Endothelial cell of umbilical vein (primary cell): ENCODE results near the gene PCGF3. TPM values are rescaled to one million over a fixed set of nuclear protein-coding genes. Genes with fewer than 3 reads are reported as not detected.

Experiments used
- BruUV-seq: library from RNA; stranded (reverse); fragments of 400-500 nt; replicated peaks from 2 replicates; lab custom pipeline; 2021; lab: Mats Ljungman, UMichigan
- CTCF ChIA-PET: fragments of 300-600, 350-600 bp; sonication (Branson Sonifier 250); formaldehyde crosslinking; loops from one replicate; lab custom pipeline; 2021; ENCODE audit warnings: antibody characterized with exemption, inconsistent platforms; lab: Charles Lee
- POLR2A ChIA-PET: fragments of 300-600, 350-600 bp; sonication (Branson Sonifier 250); formaldehyde crosslinking; loops from one replicate; lab custom pipeline; 2021; ENCODE audit warnings: antibody characterized with exemption, inconsistent platforms; lab: Charles Lee
- DNase-seq: peaks from one replicate; pipeline ENCODE4 v3.0.0-alpha.2; 2011; ENCODE audit warnings: low read depth, low spot score
- FAIRE-seq: peaks from 2 replicates; lab custom pipeline; 2011; peaks lifted over from hg19 to GRCh38; lab: Jason Lieb, UNC
- H2AFZ ChIP-seq: 2 replicates; pipeline ENCODE4 v1.6.0; 2012; ENCODE audit warnings: low read depth, low read length, control low read depth, inconsistent platforms
- H3K27ac ChIP-seq: 2 replicates; pipeline ENCODE4 v1.5.1; 2011; ENCODE audit warnings: low read depth, mild to moderate bottlenecking, control low read depth, low read length, moderate library complexity; ENCODE audit not compliant: insufficient read depth
- H3K27me3 ChIP-seq, 2 experiments: 2 replicates each; pipeline versions ENCODE4 v1.6.0 to v1.6.1; 2011; ENCODE audit warnings: low read length in 2 of 2, mixed read lengths in 1 of 2; ENCODE audit not compliant: control insufficient read depth in 2 of 2, insufficient read depth in 2 of 2
- H3K36me3 ChIP-seq, 2 experiments: 2 replicates in 1 of 2; 3 replicates in 1 of 2; pipeline ENCODE4 v1.5.1; 2011; ENCODE audit warnings: low read length in 2 of 2, mild to moderate bottlenecking in 1 of 2, moderate library complexity in 1 of 2; ENCODE audit not compliant: control insufficient read depth in 2 of 2, insufficient read depth in 2 of 2; ENCODE audit errors: extremely low read depth in 1 of 2
- H3K4me1 ChIP-seq: 3 replicates; pipeline ENCODE4 v1.5.1; 2011; ENCODE audit warnings: mild to moderate bottlenecking, low read length; ENCODE audit not compliant: control insufficient read depth, insufficient read depth; ENCODE audit errors: extremely low read depth
- H3K4me2 ChIP-seq: 2 replicates; pipeline ENCODE4 v1.6.1; 2011; ENCODE audit warnings: low read length, control low read depth, mixed read lengths; ENCODE audit not compliant: insufficient read depth
- H3K4me3 ChIP-seq, 3 experiments: fragments of 200-600 bp in 1 of 3; sonication (generic), shearing (Covaris generic) in 1 of 3; replicated peaks in 1 of 3; 2 replicates each; pipeline ENCODE4 v1.5.1; 2011 to 2016; ENCODE audit warnings: control low read depth in 3 of 3, low read length in 3 of 3, mild to moderate bottlenecking in 2 of 3, inconsistent platforms in 1 of 3, low read depth in 1 of 3, moderate library complexity in 1 of 3; ENCODE audit not compliant: insufficient read depth in 1 of 3
- H3K79me2 ChIP-seq: 2 replicates; pipeline ENCODE4 v1.6.0; 2012; ENCODE audit warnings: low read length, inconsistent platforms; ENCODE audit not compliant: control insufficient read depth, insufficient read depth
- H3K9ac ChIP-seq: replicated peaks from 2 replicates; pipeline ENCODE3; 2011; ENCODE audit warnings: low read length, control low read depth; ENCODE audit not compliant: insufficient read depth; ENCODE audit errors: extremely low read depth
- H3K9me1 ChIP-seq: replicated peaks from 3 replicates; pipeline ENCODE4 v1.6.0; 2011; ENCODE audit warnings: mild to moderate bottlenecking, low read length; ENCODE audit not compliant: control insufficient read depth, insufficient read depth; ENCODE audit errors: extremely low read depth
- H3K9me3 ChIP-seq: replicated peaks from 2 replicates; pipeline ENCODE4 v1.5.1; 2012; ENCODE audit warnings: low read length, inconsistent platforms; ENCODE audit not compliant: control insufficient read depth, insufficient read depth
- H4K20me1 ChIP-seq: replicated peaks from 2 replicates; pipeline ENCODE3; 2011; ENCODE audit warnings: mild to moderate bottlenecking, low read length; ENCODE audit not compliant: control insufficient read depth, insufficient read depth; ENCODE audit errors: extremely low read depth
- EZH2 ChIP-seq: IDR thresholded peaks from 2 replicates; pipeline ENCODE4 v1.6.1; 2012; ENCODE audit warnings: borderline replicate concordance, low read depth, mild to moderate bottlenecking, moderate library complexity, low read length, inconsistent platforms; ENCODE audit not compliant: severe bottlenecking
- FOS ChIP-seq: IDR thresholded peaks from 2 replicates; pipeline ENCODE4 v1.6.1; 2011; ENCODE audit warnings: mild to moderate bottlenecking, low read length, moderate library complexity, borderline replicate concordance; ENCODE audit not compliant: insufficient read depth
- GATA2 ChIP-seq: IDR thresholded peaks from 2 replicates; pipeline ENCODE4 v1.7.0; 2011; ENCODE audit warnings: low read depth, mild to moderate bottlenecking, moderate library complexity, mixed read lengths, low read length; ENCODE audit not compliant: insufficient read length, insufficient read depth
- JUN ChIP-seq: IDR thresholded peaks from 2 replicates; pipeline ENCODE4 v1.6.1; 2011; ENCODE audit warnings: borderline replicate concordance, low read depth; ENCODE audit not compliant: insufficient read length, insufficient read depth
- MAX ChIP-seq: IDR thresholded peaks from 2 replicates; pipeline ENCODE4 v1.6.1; 2011; ENCODE audit not compliant: insufficient read depth, insufficient read length
- MYC ChIP-seq: IDR thresholded peaks from one replicate; pipeline ENCODE4 v1.6.1; 2011; ENCODE audit warnings: mild to moderate bottlenecking, low read depth, low read length
- POLR2A ChIP-seq: IDR thresholded peaks from 2 replicates; pipeline ENCODE4 v1.6.1; 2012; ENCODE audit warnings: low read depth, mild to moderate bottlenecking, control low read depth, low read length
- POLR2AphosphoS5 ChIP-seq: IDR thresholded peaks from 2 replicates; pipeline ENCODE4 v1.6.1; 2012; ENCODE audit warnings: low read depth, mild to moderate bottlenecking, control low read depth, low read length, moderate library complexity; ENCODE audit not compliant: insufficient read depth
- dilution Hi-C: fragments of 300-500 bp; cut with MboI; formaldehyde crosslinking; loops from one replicate; pipeline ENCODE4 v1.15.0; 2019; ENCODE audit warnings: low sequenced_read_pairs; ENCODE audit not compliant: extremely low pct_ligation_motif_present
- intact Hi-C: fragments of 100-400 bp; cut with micrococcal nuclease; formaldehyde crosslinking; loops from one replicate; pipeline ENCODE4 v1.10.0; 2022
- polyA plus RNA-seq, 4 experiments: library from polyadenylated mRNA; depleted of rRNA in 3 of 4; stranded (reverse) in 3 of 4; unstranded in 1 of 4; fragments of >200 nt; gene quantifications; 2 replicates each; pipeline versions ENCODE4 v1.2.1 to v1.2.3, GENCODE V29; 2011 to 2012; ENCODE audit warnings: missing spikeins in 1 of 4
- total RNA-seq: library from RNA; stranded (reverse); gene quantifications from 2 replicates; pipeline ENCODE4 v1.2.3, GENCODE V29; 2021
- TF ChIP-seq, protein P1 (sequence below), 2 donors: IDR thresholded peaks; 1 replicate in 1 of 2; 2 replicates in 1 of 2; pipeline ENCODE4 v1.5.1; 2011; ENCODE audit warnings: low read length in 2 of 2, mild to moderate bottlenecking in 2 of 2, moderate library complexity in 2 of 2, control low read depth in 1 of 2, inconsistent platforms in 1 of 2, low read depth in 1 of 2; ENCODE audit not compliant: insufficient read depth in 1 of 2; ENCODE audit errors: extremely low read depth in 1 of 2

Gene PCGF3
- total and polyA plus RNA-seq, 2 donors (not counting 3 experiments of a cell fraction or from before 2014, with no cell fraction given), result 70.2 to 91.8 TPM

- Histone ChIP-seq H4K20me1 (no peaks in the 10 kb centered on the region), H3K27me3 (peaks cover 0 to 5% of the 10 kb centered on the region in 2 experiments), H3K79me2 (no peaks in the 10 kb centered on the region), H3K4me1 (no peaks in the 10 kb centered on the region), H3K9ac (no peak overlapping the region), H3K9me1 (no peaks in the 10 kb centered on the region), H3K36me3 (peaks cover under 1% of the 10 kb centered on the region in 2 experiments), H3K4me2 (no peak overlapping the region), H2AFZ (no peak overlapping the region), H3K9me3 (no peaks in the 10 kb centered on the region), H3K4me3 (no peak overlapping the region), H3K27ac (no peak overlapping the region)
- dilution Hi-C loops, result no loop called here
- no peak for DNase-seq
- FAIRE-seq, result no peak
- TF ChIP-seq JUN, result no peak
- TF ChIP-seq POLR2AphosphoS5, result no peak
- TF ChIP-seq GATA2, result no peak
- no peak for TF ChIP-seq FOS
- TF ChIP-seq, protein P1, sequence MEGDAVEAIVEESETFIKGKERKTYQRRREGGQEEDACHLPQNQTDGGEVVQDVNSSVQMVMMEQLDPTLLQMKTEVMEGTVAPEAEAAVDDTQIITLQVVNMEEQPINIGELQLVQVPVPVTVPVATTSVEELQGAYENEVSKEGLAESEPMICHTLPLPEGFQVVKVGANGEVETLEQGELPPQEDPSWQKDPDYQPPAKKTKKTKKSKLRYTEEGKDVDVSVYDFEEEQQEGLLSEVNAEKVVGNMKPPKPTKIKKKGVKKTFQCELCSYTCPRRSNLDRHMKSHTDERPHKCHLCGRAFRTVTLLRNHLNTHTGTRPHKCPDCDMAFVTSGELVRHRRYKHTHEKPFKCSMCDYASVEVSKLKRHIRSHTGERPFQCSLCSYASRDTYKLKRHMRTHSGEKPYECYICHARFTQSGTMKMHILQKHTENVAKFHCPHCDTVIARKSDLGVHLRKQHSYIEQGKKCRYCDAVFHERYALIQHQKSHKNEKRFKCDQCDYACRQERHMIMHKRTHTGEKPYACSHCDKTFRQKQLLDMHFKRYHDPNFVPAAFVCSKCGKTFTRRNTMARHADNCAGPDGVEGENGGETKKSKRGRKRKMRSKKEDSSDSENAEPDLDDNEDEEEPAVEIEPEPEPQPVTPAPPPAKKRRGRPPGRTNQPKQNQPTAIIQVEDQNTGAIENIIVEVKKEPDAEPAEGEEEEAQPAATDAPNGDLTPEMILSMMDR (IDR thresholded peaks at IDR 0.05; ENCODE audit: extremely low read depth in 1 of 2, insufficient read depth in 1 of 2, low read depth in 1 of 2, low read length in 2 of 2), result no peak
- no peak for TF ChIP-seq MAX
- TF ChIP-seq EZH2, result no peak
- no peak for TF ChIP-seq POLR2A
- TF ChIP-seq MYC, result no peak
- ChIA-PET CTCF (no interaction called here), POLR2A (no interaction called here)
- intact Hi-C loops, result no loop called here
- BruUV-seq, result no TSS peak
These were observed 39.2 kb upstream of the PCGF3 start for GRCh38 chr4:666436-666810.
